ENCODE data around the gene RBSN.

RBSN gene

GRCh38 chr3:15055019-15055557 lies 43.9 kb downstream of the RBSN start:
- peaks cover 79% of the 10 kb centered on the region for H3K36me3 Mint-ChIP-seq
- H3K27ac Mint-ChIP-seq, result peak overlapping the region; percentile 80
- peaks cover 75% of the 10 kb centered on the region for H3K4me1 Mint-ChIP-seq
- no peaks in the 10 kb centered on the region for H3K27me3 Mint-ChIP-seq
- ATAC-seq, result peak; percentile 80
- H3K4me3 Mint-ChIP-seq, result peak overlapping the region; percentile 40
- peaks cover 3% of the 10 kb centered on the region for H3K9me3 Mint-ChIP-seq

GRCh38 chr3:15053541-15053940 lies 45.4 kb downstream of the RBSN start:
- peaks cover 3% of the 10 kb centered on the region for H3K9me3 Mint-ChIP-seq
- no peak overlapping the region for H3K4me3 Mint-ChIP-seq
- H3K27ac Mint-ChIP-seq, result peak overlapping the region; percentile 76
- peaks cover 70% of the 10 kb centered on the region for H3K4me1 Mint-ChIP-seq
- no peaks in the 10 kb centered on the region for H3K27me3 Mint-ChIP-seq
- ATAC-seq, result no peak
- peaks cover 64% of the 10 kb centered on the region for H3K36me3 Mint-ChIP-seq

DNA sequence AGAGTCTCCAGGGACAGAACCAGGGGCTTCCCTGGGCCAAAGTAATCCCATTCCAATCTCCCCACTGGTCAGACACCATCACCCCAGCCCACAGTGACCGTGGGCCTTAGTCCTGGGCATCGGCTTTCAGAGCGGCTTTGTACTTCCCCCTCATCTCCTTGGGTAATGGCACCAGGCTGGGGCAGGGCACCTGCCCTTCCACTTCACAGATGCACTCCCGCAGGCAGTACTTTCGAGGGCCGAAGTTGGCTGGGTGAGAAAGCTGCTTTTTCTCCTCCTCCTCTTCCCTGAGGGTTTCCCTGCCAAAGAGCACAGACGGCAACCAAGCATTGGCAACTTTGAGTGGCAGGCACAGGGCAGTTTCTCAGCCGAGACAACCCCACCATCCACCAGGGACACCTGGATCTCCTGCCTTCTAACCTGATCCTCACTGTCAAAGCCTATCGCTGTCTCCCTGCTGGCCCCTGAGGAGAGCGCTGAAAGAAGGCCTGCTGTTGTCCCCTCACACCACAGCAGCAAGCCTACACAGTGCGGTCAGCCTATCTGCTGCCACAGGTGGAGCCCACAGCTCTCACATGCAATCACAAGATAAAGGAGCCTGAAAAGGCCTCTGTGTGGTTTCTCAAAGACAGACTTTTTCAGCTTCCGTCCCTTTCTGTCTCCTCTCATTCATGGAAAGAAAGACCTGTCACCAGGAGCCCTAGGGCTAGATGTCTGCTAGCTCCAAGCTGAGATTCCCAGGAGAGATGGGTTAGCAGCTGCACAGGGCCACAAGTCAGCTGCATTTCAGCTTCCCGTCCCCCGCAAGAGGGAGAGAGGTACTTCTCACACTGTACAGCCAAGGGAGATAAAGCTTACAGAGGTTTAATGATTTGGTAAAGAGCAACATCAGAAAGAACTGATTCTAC lies 46.4 kb downstream of the RBSN start:
- H3K9me3 Mint-ChIP-seq, result peaks cover 3% of the 10 kb centered on the region
- H3K4me3 Mint-ChIP-seq, result no peak overlapping the region
- peaks cover 70% of the 10 kb centered on the region for H3K4me1 Mint-ChIP-seq
- no peak for ATAC-seq
- no peaks in the 10 kb centered on the region for H3K27me3 Mint-ChIP-seq
- H3K27ac Mint-ChIP-seq, result peak overlapping the region; percentile 76
- H3K36me3 Mint-ChIP-seq, result peaks cover 54% of the 10 kb centered on the region

DNA sequence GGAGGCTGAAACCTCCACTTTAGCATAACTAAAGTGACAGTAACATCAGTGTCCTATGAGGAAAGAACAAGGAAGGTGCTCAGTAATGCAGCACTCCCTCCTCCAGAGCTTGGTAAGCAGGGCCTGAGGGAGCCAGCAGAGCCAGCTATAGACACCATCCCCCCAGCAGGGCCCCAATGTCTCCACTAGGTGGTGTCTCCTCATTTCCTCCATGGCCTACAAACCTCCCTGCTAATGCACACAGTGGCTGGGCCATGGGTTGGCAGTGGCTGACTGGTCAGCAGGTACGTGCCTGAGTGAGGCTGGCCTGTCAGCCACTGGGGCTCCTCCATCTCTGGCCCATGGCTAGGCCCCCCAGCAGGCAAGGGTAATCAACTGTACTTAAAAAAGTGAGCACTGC lies 47.4 kb downstream of the RBSN start:
- H3K4me1 Mint-ChIP-seq, result peaks cover 61% of the 10 kb centered on the region
- peaks cover 52% of the 10 kb centered on the region for H3K36me3 Mint-ChIP-seq
- H3K27me3 Mint-ChIP-seq, result no peaks in the 10 kb centered on the region
- peak overlapping the region; percentile 76 for H3K27ac Mint-ChIP-seq
- ATAC-seq, result no peak
- H3K4me3 Mint-ChIP-seq, result peak overlapping the region; percentile 20
- H3K9me3 Mint-ChIP-seq, result peaks cover 3% of the 10 kb centered on the region

DNA sequence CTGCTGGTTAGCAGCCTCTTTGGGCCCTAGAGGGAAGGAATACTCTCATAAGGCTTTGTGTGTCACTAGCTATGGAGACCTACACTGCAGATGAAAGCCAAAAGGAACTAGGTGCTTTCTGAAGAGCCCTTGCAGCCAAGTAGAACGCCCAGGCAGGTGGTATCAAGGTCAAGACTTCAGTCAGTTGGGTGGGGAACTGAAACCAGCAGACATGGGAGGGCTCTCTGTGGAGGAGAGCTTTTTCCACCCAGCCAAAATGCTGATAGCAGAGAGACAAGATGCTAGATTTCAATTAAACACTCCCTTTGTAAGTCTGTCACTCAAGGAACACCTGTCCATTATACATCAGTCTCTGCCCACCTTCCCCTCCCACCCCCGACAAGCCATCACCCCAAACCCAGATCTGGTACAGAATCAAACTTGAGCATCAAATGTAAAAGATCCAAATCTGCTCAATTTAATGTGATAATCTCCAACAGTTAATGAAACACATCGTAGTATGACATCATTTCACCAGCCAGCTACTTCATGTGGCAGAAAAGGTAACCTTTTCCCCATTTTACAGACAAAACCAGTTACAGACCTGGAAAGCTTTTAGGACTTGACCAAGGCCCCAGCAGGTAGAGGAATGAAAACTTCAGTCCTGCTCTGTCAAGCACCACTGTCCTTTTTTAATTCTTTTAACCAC lies 48.4 kb downstream of the RBSN start:
- Mint-ChIP-seq H3K27ac (peak overlapping the region; percentile 76), H3K9me3 (peaks cover 3% of the 10 kb centered on the region), H3K36me3 (peaks cover 56% of the 10 kb centered on the region), H3K4me1 (peaks cover 52% of the 10 kb centered on the region), H3K4me3 (peak overlapping the region; percentile 55), H3K27me3 (no peaks in the 10 kb centered on the region)
- peak; percentile 97 for ATAC-seq

DNA sequence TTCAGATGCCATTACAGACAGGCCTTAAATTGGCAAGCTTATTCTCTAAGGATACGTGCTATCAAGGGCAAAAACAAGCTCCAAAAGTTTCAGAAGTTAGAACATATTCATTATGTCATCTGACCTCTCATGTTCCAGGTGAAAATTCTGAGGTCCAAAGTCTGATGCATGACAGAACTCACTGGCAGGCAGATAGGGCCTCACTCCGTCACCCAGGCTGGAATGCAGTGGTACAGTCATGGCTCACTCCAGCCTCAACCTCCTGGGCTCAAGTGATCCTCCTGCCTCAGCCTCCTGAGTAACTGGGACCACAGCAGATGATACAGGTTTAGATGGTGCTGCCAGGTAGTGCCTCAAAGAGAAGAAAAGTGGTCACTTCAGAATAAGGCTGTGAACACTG lies 49.4 kb downstream of the RBSN start:
- no peaks in the 10 kb centered on the region for H3K27me3 Mint-ChIP-seq
- H3K4me3 Mint-ChIP-seq, result no peak overlapping the region
- H3K27ac Mint-ChIP-seq, result peak overlapping the region; percentile 76
- H3K9me3 Mint-ChIP-seq, result no peaks in the 10 kb centered on the region
- H3K36me3 Mint-ChIP-seq, result peaks cover 54% of the 10 kb centered on the region
- H3K4me1 Mint-ChIP-seq, result peaks cover 49% of the 10 kb centered on the region
- ATAC-seq, result no peak

GRCh38 chr3:15045667-15046066 lies 53.3 kb downstream of the RBSN start:
- H3K4me1 Mint-ChIP-seq, result peaks cover 24% of the 10 kb centered on the region
- no peaks in the 10 kb centered on the region for H3K27me3 Mint-ChIP-seq
- no peak overlapping the region for H3K4me3 Mint-ChIP-seq
- ATAC-seq, result no peak
- peak overlapping the region; percentile 65 for H3K27ac Mint-ChIP-seq
- no peaks in the 10 kb centered on the region for H3K9me3 Mint-ChIP-seq
- H3K36me3 Mint-ChIP-seq, result peaks cover 50% of the 10 kb centered on the region

DNA sequence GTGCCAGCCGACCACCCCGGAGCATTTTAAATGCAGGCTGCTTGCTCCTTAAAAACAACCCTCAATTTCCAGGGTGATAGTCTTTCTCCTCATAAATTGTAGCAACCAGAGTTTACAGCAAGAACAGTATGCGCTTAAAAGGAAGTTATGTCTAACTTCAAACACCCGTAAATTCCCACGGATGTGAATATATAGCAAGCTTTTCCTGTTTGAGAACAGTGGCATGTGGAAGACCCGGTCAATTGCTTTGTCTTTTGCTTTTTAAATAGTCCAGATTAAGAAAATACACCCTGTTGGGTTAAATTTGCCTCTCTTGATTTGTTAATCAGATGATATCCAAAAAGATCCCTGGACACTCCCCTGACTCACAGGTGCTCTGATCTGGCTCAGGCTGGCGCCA lies 54.6 kb downstream of the RBSN start:
- no peaks in the 10 kb centered on the region for H3K27me3 Mint-ChIP-seq
- no peak for ATAC-seq
- peak overlapping the region; percentile 65 for H3K27ac Mint-ChIP-seq
- peaks cover 15% of the 10 kb centered on the region for H3K4me1 Mint-ChIP-seq
- H3K36me3 Mint-ChIP-seq, result peaks cover 54% of the 10 kb centered on the region
- H3K4me3 Mint-ChIP-seq, result no peak overlapping the region
- H3K9me3 Mint-ChIP-seq, result no peaks in the 10 kb centered on the region

GRCh38 chr3:15043408-15044171 lies 55.4 kb downstream of the RBSN start:
- H3K27ac Mint-ChIP-seq, result peak overlapping the region; percentile 65
- peaks cover 15% of the 10 kb centered on the region for H3K4me1 Mint-ChIP-seq
- H3K36me3 Mint-ChIP-seq, result peaks cover 54% of the 10 kb centered on the region
- H3K27me3 Mint-ChIP-seq, result no peaks in the 10 kb centered on the region
- no peak overlapping the region for H3K4me3 Mint-ChIP-seq
- ATAC-seq, result no peak
- H3K9me3 Mint-ChIP-seq, result no peaks in the 10 kb centered on the region

DNA sequence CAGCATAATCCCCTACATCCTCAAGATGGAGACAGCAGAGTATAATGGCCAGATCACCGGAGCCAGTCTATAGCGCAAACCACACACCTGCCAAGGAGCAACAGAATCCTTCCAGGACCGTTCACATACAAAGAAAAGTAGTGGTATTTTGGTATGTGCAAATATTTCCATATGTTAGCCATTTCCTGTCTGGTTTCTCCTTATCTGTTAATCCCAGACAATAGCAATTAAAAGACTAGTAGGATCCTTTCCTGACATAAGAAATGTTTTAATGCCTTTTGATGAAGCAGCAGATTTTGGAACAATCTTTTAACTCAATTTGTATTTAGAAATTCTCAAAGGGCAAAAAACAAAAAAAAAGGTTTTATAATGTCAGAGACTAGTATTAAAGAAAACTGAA lies 56.0 kb downstream of the RBSN start:
- Mint-ChIP-seq H3K9me3 (no peaks in the 10 kb centered on the region), H3K27me3 (no peaks in the 10 kb centered on the region), H3K4me1 (peaks cover 15% of the 10 kb centered on the region), H3K4me3 (no peak overlapping the region), H3K27ac (peak overlapping the region; percentile 0), H3K36me3 (peaks cover 54% of the 10 kb centered on the region)
- ATAC-seq, result no peak

GRCh38 chr3:15041950-15042349 lies 57.0 kb downstream of the RBSN start:
- peaks cover 15% of the 10 kb centered on the region for H3K4me1 Mint-ChIP-seq
- H3K9me3 Mint-ChIP-seq, result no peaks in the 10 kb centered on the region
- no peaks in the 10 kb centered on the region for H3K27me3 Mint-ChIP-seq
- no peak overlapping the region for H3K27ac Mint-ChIP-seq
- ATAC-seq, result no peak
- no peak overlapping the region for H3K4me3 Mint-ChIP-seq
- H3K36me3 Mint-ChIP-seq, result peaks cover 50% of the 10 kb centered on the region

GRCh38 chr3:15040844-15041243 lies 58.1 kb downstream of the RBSN start:
- Mint-ChIP-seq H3K9me3 (no peaks in the 10 kb centered on the region), H3K27ac (peak overlapping the region; percentile 3), H3K36me3 (peaks cover 39% of the 10 kb centered on the region), H3K27me3 (no peaks in the 10 kb centered on the region), H3K4me1 (peaks cover 15% of the 10 kb centered on the region), H3K4me3 (no peak overlapping the region)
- no peak for ATAC-seq

GRCh38 chr3:15038306-15038705 lies 60.6 kb downstream of the RBSN start:
- H3K27me3 Mint-ChIP-seq, result no peaks in the 10 kb centered on the region
- H3K27ac Mint-ChIP-seq, result no peak overlapping the region
- no peak overlapping the region for H3K4me3 Mint-ChIP-seq
- H3K9me3 Mint-ChIP-seq, result no peaks in the 10 kb centered on the region
- H3K36me3 Mint-ChIP-seq, result peaks cover 38% of the 10 kb centered on the region
- H3K4me1 Mint-ChIP-seq, result no peaks in the 10 kb centered on the region
- ATAC-seq, result no peak

- Mint-ChIP-seq H3K36me3 (peaks cover 48% of the 10 kb centered on the region), H3K4me1 (no peaks in the 10 kb centered on the region), H3K4me3 (no peak overlapping the region), H3K27ac (no peak overlapping the region), H3K9me3 (no peaks in the 10 kb centered on the region), H3K27me3 (no peaks in the 10 kb centered on the region)
- ATAC-seq, result no peak
Observed at GRCh38 chr3:15033103-15033502, 65.8 kb downstream of the RBSN start.

GRCh38 chr3:15032650-15033049 lies 66.3 kb downstream of the RBSN start:
- H3K27me3 Mint-ChIP-seq, result no peaks in the 10 kb centered on the region
- H3K36me3 Mint-ChIP-seq, result peaks cover 53% of the 10 kb centered on the region
- H3K9me3 Mint-ChIP-seq, result no peaks in the 10 kb centered on the region
- H3K4me3 Mint-ChIP-seq, result no peak overlapping the region
- H3K4me1 Mint-ChIP-seq, result no peaks in the 10 kb centered on the region
- H3K27ac Mint-ChIP-seq, result no peak overlapping the region
- ATAC-seq, result no peak

Data from stimulated activated memory B cell treated with anti-CD40 and anti-IgM and Interleukin-4, amounts not matched to agents 10 μg/mL and 1 μg/mL and 100 μg/mL, for 72 hours (primary cell).